Mesodermal cell (in vitro differentiated cells): Measurements from ENCODE around the gene ESRRG. TPM values are rescaled to one million over a fixed set of nuclear protein-coding genes. Genes with fewer than 3 reads are reported as not detected.

Experiments
- H3K27ac ChIP-seq: 2 replicates; pipeline ENCODE4 v1.7.0; 2013; ENCODE audit warnings: mild to moderate bottlenecking, low read depth, low read length, moderate library complexity; ENCODE audit not compliant: severe bottlenecking
- H3K36me3 ChIP-seq: 2 replicates; pipeline ENCODE4 v1.7.1; 2013; ENCODE audit warnings: mild to moderate bottlenecking, low read length, moderate library complexity; ENCODE audit not compliant: control insufficient read depth, insufficient read depth
- H3K4me1 ChIP-seq: one replicate; pipeline ENCODE4 v1.7.1; 2013; ENCODE audit warnings: mild to moderate bottlenecking, low read length; ENCODE audit not compliant: insufficient read depth, control insufficient read depth, poor library complexity, severe bottlenecking
- H3K4me3 ChIP-seq: 2 replicates; pipeline ENCODE4 v1.7.0; 2013; ENCODE audit warnings: low read length, control low read depth, mild to moderate bottlenecking; ENCODE audit not compliant: insufficient read depth, poor library complexity, severe bottlenecking; ENCODE audit errors: extremely low read depth
- H3K9me3 ChIP-seq: 2 replicates; pipeline ENCODE4 v1.7.1; 2013; ENCODE audit warnings: mild to moderate bottlenecking, low read length, moderate library complexity; ENCODE audit not compliant: control insufficient read depth
- WGBS, 2 experiments: methylation state at CpG; one replicate each; pipeline ENCODE4 v1.1.5; 2013; ENCODE audit warnings: missing lambda C conversion rate in 2 of 2; ENCODE audit not compliant: insufficient coverage in 2 of 2; 5-methylcytosine and 5-hydroxymethylcytosine counted together
- polyA plus RNA-seq, 2 experiments: library from polyadenylated mRNA; stranded (reverse); fragments of 50-300 nt; gene quantifications; one replicate each; pipeline ENCODE4 v1.2.3, GENCODE V29; 2013

Gene ESRRG
- polyA plus RNA-seq (2013, experiment 1 of 2) = 2.7 TPM
- 3.2 TPM for polyA plus RNA-seq (2013, experiment 2 of 2)

- H3K4me3 ChIP-seq = peak within 1 kb of the TSS; percentile 46
- no peaks in the 10 kb centered on the region for H3K36me3 ChIP-seq
- 0% methylated on average over 6 to 11 of the region's 17 CpGs for WGBS, 2 experiments
- no peak within 1 kb of the TSS for H3K27ac ChIP-seq
- H3K4me1 ChIP-seq = no peaks in the 10 kb centered on the region
- no peaks in the 10 kb centered on the region for H3K9me3 ChIP-seq
Measured at GRCh38 chr1:216723274-216723780, at the start of gene ESRRG. Gene ESRRG, minus strand, starts transcription at chr1:216723429. Its CDS starts 130 bp downstream, at chr1:216723299.

- H3K4me1 ChIP-seq = no peaks in the 10 kb centered on the region
- 56 to 64% methylated on average over 2 to 3 of the region's 4 CpGs for WGBS, 2 experiments
- no peak overlapping the region for H3K27ac ChIP-seq
- no peak overlapping the region for H3K4me3 ChIP-seq
- no peaks in the 10 kb centered on the region for H3K36me3 ChIP-seq
- no peaks in the 10 kb centered on the region for H3K9me3 ChIP-seq
Measured at GRCh38 chr1:216771922-216772321, 48.7 kb upstream of the ESRRG start.

GRCh38 chr1:216766633-216767327 lies 43.6 kb upstream of the ESRRG start:
- H3K27ac ChIP-seq = no peak overlapping the region
- no peaks in the 10 kb centered on the region for H3K36me3 ChIP-seq
- H3K4me3 ChIP-seq = no peak overlapping the region
- no CpG with 5 or more reads among the region's 3 CpGs for whole genome bisulfite sequencing, 2 experiments
- no peaks in the 10 kb centered on the region for H3K4me1 ChIP-seq
- H3K9me3 ChIP-seq = no peaks in the 10 kb centered on the region

GRCh38 chr1:216765346-216766300 lies 42.4 kb upstream of the ESRRG start:
- Histone ChIP-seq H3K36me3 (no peaks in the 10 kb centered on the region), H3K4me3 (no peak overlapping the region), H3K27ac (no peak overlapping the region), H3K9me3 (no peaks in the 10 kb centered on the region), H3K4me1 (no peaks in the 10 kb centered on the region)
- WGBS, 2 experiments = 86 to 94% methylated on average over 6 of the region's 10 CpGs

- Histone ChIP-seq H3K27ac (no peak overlapping the region), H3K36me3 (no peaks in the 10 kb centered on the region), H3K4me1 (no peaks in the 10 kb centered on the region), H3K4me3 (no peak overlapping the region), H3K9me3 (no peaks in the 10 kb centered on the region)
- WGBS, 2 experiments = 88 to 89% methylated on average over 6 to 8 of the region's 8 CpGs
Measured at GRCh38 chr1:216758161-216758560, 34.9 kb upstream of the ESRRG start.

- H3K9me3 ChIP-seq = no peaks in the 10 kb centered on the region
- no peak overlapping the region for H3K27ac ChIP-seq
- WGBS, 2 experiments = no CpG with 5 or more reads among the region's 1 CpG
- no peak overlapping the region for H3K4me3 ChIP-seq
- H3K36me3 ChIP-seq = no peaks in the 10 kb centered on the region
- no peaks in the 10 kb centered on the region for H3K4me1 ChIP-seq
Measured at GRCh38 chr1:216757110-216757509, 33.9 kb upstream of the ESRRG start.

- Histone ChIP-seq H3K9me3 (no peaks in the 10 kb centered on the region), H3K36me3 (no peaks in the 10 kb centered on the region), H3K4me3 (no peak overlapping the region), H3K27ac (no peak overlapping the region), H3K4me1 (no peaks in the 10 kb centered on the region)
- 86 to 100% methylated on average over 1 of the region's 2 CpGs for WGBS, 2 experiments
Measured at GRCh38 chr1:216750961-216751360, 27.7 kb upstream of the ESRRG start.

- Histone ChIP-seq H3K4me1 (no peaks in the 10 kb centered on the region), H3K27ac (no peak overlapping the region), H3K9me3 (no peaks in the 10 kb centered on the region), H3K36me3 (no peaks in the 10 kb centered on the region), H3K4me3 (no peak overlapping the region)
- 0 to 12% methylated on average over 2 to 3 of the region's 3 CpGs for WGBS, 2 experiments
Measured at GRCh38 chr1:216750031-216750627, 26.9 kb upstream of the ESRRG start.

- H3K27ac ChIP-seq = no peak overlapping the region
- H3K4me3 ChIP-seq = no peak overlapping the region
- H3K4me1 ChIP-seq = no peaks in the 10 kb centered on the region
- H3K9me3 ChIP-seq = no peaks in the 10 kb centered on the region
- H3K36me3 ChIP-seq = no peaks in the 10 kb centered on the region
- 86 to 96% methylated on average over 7 to 9 of the region's 9 CpGs for WGBS, 2 experiments
Measured at GRCh38 chr1:216749232-216749631, 26.0 kb upstream of the ESRRG start.

- Histone ChIP-seq H3K4me1 (no peaks in the 10 kb centered on the region), H3K36me3 (no peaks in the 10 kb centered on the region), H3K9me3 (no peaks in the 10 kb centered on the region), H3K27ac (no peak overlapping the region), H3K4me3 (no peak overlapping the region)
- 80% methylated on average over 1 of the region's 2 CpGs; no CpG with 5 or more reads in 1 of the 2 experiments for WGBS, 2 experiments
Measured at GRCh38 chr1:216742625-216743024, 19.4 kb upstream of the ESRRG start.
